ENCODE results near the gene MORF4L1. TPM values are rescaled to one million over a fixed set of nuclear protein-coding genes. Genes with fewer than 3 reads are reported as not detected.

The MORF4L1 gene
- total RNA-seq, 4 donors from 2014 or later = 106 to 955 (median 278) TPM

GRCh38 chr15:78937132-78937739 is 64.5 kb downstream of the MORF4L1 start:
- DNase-seq = peak; percentile 32 to 35
- intact Hi-C loops (cut with DNase I; ENCODE audit: low total_unique reads) = no loop called here
- Histone ChIP-seq H3K9me3 (no peaks in the 10 kb centered on the region), H3K36me3 (no peaks in the 10 kb centered on the region), H3K4me1 (no peaks in the 10 kb centered on the region), H3K4me3 (no peak overlapping the region), H3K27me3 (no peaks in the 10 kb centered on the region), H3K27ac (peak overlapping the region; percentile 13 to 44)
- TF ChIP-seq POLR2A (IDR thresholded peaks at IDR 0.05) = no peak
- TF ChIP-seq, protein P1, sequence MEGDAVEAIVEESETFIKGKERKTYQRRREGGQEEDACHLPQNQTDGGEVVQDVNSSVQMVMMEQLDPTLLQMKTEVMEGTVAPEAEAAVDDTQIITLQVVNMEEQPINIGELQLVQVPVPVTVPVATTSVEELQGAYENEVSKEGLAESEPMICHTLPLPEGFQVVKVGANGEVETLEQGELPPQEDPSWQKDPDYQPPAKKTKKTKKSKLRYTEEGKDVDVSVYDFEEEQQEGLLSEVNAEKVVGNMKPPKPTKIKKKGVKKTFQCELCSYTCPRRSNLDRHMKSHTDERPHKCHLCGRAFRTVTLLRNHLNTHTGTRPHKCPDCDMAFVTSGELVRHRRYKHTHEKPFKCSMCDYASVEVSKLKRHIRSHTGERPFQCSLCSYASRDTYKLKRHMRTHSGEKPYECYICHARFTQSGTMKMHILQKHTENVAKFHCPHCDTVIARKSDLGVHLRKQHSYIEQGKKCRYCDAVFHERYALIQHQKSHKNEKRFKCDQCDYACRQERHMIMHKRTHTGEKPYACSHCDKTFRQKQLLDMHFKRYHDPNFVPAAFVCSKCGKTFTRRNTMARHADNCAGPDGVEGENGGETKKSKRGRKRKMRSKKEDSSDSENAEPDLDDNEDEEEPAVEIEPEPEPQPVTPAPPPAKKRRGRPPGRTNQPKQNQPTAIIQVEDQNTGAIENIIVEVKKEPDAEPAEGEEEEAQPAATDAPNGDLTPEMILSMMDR (IDR thresholded peaks at IDR 0.05) = no peak

- Histone ChIP-seq H3K4me3 (no peak overlapping the region), H3K4me1 (no peaks in the 10 kb centered on the region), H3K27me3 (no peaks in the 10 kb centered on the region), H3K36me3 (no peaks in the 10 kb centered on the region), H3K27ac (peak overlapping the region in 1 of 2 donors; percentile 26), H3K9me3 (no peaks in the 10 kb centered on the region)
- DNase-seq = no peak
- intact Hi-C loops (cut with DNase I; ENCODE audit: low total_unique reads) = no loop called here
- no peak for TF ChIP-seq POLR2A (IDR thresholded peaks at IDR 0.05)
- TF ChIP-seq, protein P1 (IDR thresholded peaks at IDR 0.05) = no peak
These were observed 66.2 kb downstream of the MORF4L1 start for GRCh38 chr15:78938658-78939488.

DNA sequence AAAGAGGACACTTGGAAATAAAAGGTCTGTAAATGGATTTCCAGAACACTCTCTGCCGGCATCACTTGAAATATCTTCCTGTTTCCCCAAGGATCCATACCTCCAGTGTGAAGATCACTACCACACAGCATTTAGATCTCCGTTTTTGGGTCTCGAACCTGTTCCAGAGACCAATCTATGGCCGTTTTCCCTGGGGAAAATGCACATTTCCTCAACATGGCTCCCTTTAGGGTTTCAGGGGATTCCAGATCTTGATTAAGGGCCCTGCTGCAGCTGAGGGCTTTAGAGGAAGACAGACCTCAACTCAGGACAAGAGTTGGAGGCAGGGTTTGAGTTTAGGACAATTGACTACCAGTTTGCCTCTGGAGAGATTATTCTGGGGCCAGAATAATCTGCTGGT is 70.1 kb downstream of the MORF4L1 start:
- TF ChIP-seq POLR2A (IDR thresholded peaks at IDR 0.05) = no peak
- TF ChIP-seq, protein P1 (IDR thresholded peaks at IDR 0.05) = no peak
- H3K9me3 ChIP-seq = no peaks in the 10 kb centered on the region
- DNase-seq = no peak
- intact Hi-C loops (cut with DNase I; ENCODE audit: low total_unique reads) = no loop called here
- H3K4me3 ChIP-seq = no peak overlapping the region
- no peaks in the 10 kb centered on the region for H3K36me3 ChIP-seq
- no peak overlapping the region for H3K27ac ChIP-seq
- H3K27me3 ChIP-seq = no peaks in the 10 kb centered on the region
- no peaks in the 10 kb centered on the region for H3K4me1 ChIP-seq

- intact Hi-C loops (cut with DNase I; ENCODE audit: low total_unique reads) = no loop called here
- Histone ChIP-seq H3K4me1 (no peaks in the 10 kb centered on the region), H3K9me3 (no peaks in the 10 kb centered on the region), H3K27ac (peak overlapping the region; percentile 56 to 64), H3K4me3 (peak overlapping the region; percentile 51 to 60), H3K36me3 (no peaks in the 10 kb centered on the region), H3K27me3 (no peaks in the 10 kb centered on the region)
- TF ChIP-seq, protein P1 (IDR thresholded peaks at IDR 0.05) = no peak
- TF ChIP-seq POLR2A (IDR thresholded peaks at IDR 0.05) = no peak
- DNase-seq = no peak
These were observed 71.0 kb downstream of the MORF4L1 start for GRCh38 chr15:78943692-78944091.

GRCh38 chr15:78944202-78944625 is 71.5 kb downstream of the MORF4L1 start:
- no peaks in the 10 kb centered on the region for H3K36me3 ChIP-seq
- H3K4me3 ChIP-seq = peak overlapping the region; percentile 51 to 60
- H3K4me1 ChIP-seq = no peaks in the 10 kb centered on the region
- TF ChIP-seq, protein P1 (IDR thresholded peaks at IDR 0.05) = no peak
- no peak for TF ChIP-seq POLR2A (IDR thresholded peaks at IDR 0.05)
- peak overlapping the region; percentile 56 to 64 for H3K27ac ChIP-seq
- intact Hi-C loops (cut with DNase I; ENCODE audit: low total_unique reads) = no loop called here
- no peaks in the 10 kb centered on the region for H3K27me3 ChIP-seq
- no peaks in the 10 kb centered on the region for H3K9me3 ChIP-seq
- peak in 1 of 2 donors; percentile 23 for DNase-seq

Measured in uterus (tissue), 4 donors.